Stimulated activated CD8-positive, alpha-beta memory T cell treated with anti-CD3 and anti-CD28 coated beads, Interleukin-7, amount 100 ng/mL, for 4 hours (primary cell): ENCODE measurements around the gene SFXN5.
A peak's percentile ranks its signal among the peaks of the same experiment; 100 is the strongest.
"Not testable (repeated sequence)": the region's sequence is repeated elsewhere in the genome, so short reads cannot be mapped to it uniquely, and the experiment has no call there.

Experiments
- DNase-seq, 2 donors: peaks; one replicate each; pipeline ENCODE4 v3.0.0-alpha.2; 2020; ENCODE audit warnings: low read depth in 2 of 2

The SFXN5 gene, protein sequence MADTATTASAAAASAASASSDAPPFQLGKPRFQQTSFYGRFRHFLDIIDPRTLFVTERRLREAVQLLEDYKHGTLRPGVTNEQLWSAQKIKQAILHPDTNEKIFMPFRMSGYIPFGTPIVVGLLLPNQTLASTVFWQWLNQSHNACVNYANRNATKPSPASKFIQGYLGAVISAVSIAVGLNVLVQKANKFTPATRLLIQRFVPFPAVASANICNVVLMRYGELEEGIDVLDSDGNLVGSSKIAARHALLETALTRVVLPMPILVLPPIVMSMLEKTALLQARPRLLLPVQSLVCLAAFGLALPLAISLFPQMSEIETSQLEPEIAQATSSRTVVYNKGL

DNA sequence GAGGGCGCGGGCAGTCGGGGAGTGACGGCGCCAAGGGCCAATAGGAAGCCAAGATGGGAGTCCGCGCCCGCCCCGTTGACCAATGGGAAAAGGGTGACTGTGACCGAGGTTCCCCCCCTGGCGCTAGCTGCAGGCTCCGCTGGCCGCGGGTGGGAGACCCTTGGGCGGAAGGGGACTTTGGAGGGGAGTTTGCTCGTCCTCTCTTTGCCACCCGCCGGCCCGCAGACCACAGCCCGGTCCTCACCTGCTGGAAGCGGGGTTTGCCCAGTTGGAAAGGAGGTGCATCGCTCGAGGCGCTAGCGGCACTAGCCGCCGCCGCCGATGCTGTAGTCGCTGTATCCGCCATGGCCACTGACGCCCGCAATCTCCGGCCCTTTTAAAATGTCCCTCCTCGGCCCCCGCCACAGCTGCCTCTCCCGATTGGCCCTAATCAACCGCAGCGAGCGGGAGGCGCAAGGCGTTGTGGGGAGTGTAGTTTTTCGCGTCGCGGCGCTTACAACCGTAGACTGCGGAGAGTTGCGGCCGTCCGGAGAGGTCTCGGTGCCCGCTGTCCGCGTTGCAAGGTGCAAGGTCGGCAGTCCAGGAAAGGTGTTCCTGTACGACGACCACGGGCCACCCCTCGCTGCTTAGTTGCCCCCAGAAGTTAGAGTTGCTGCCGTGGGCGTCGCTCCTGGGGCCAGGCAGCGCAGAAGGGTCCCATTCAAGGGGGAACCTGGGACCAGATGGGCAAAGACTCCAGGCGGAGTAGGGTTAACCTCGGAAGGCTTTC is at the start of gene SFXN5:
Gene SFXN5 (minus strand): TSS at position 353 of the 769 bp plus-strand sequence. CDS start 7 bp downstream, at position 346.
- DNase-seq, result peak; percentile 83 to 89

DNA sequence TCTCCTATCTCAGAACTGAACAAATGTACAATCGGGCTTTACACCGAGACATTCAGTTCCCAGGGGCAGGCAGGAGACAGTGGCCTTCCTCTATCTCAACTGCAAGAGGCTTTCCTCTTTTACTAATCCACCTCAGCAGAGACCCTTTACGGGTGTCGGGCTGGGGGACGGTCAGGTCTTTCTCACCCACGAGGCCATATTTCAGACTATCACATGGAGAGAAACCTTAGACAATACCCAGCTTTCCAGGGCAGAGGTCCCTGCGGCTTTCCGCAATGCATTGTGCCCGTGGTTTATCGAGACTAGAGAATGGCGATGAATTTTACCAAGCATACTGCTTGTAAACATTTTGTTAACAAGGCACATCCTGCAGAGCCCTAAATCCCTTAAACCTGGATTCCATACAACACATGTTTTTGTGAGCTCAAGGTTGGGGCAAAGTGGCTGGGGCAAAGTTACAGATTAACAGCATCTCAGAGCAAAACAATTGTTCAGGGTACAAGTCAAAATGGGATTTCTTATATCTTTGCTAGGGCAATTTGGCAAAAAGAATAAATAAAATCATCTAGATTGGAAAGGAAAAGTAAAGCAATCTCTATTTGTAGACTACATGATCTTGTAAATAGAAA is 48.2 kb upstream of the SFXN5 start:
- not testable (repeated sequence) for DNase-seq

DNA sequence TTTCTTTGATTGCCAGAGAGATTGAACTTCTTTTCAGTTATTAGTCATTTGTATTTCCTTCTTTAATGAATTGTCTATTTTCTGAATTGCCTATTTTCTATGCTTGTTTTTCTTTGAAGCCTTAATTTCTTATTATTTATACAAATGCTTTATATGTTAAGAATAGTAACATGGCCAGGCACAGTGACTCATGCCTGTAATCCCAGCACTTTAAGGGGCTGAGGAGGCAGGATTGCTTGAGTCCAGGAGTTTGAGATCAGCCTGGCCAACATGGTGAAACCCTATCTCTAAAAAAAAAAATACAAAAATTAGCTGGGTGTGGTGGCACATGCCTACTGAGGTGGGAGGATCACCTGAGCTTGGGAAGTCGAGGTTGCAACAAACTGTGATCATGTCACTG is 45.9 kb upstream of the SFXN5 start:
- DNase-seq, result no peak

DNA sequence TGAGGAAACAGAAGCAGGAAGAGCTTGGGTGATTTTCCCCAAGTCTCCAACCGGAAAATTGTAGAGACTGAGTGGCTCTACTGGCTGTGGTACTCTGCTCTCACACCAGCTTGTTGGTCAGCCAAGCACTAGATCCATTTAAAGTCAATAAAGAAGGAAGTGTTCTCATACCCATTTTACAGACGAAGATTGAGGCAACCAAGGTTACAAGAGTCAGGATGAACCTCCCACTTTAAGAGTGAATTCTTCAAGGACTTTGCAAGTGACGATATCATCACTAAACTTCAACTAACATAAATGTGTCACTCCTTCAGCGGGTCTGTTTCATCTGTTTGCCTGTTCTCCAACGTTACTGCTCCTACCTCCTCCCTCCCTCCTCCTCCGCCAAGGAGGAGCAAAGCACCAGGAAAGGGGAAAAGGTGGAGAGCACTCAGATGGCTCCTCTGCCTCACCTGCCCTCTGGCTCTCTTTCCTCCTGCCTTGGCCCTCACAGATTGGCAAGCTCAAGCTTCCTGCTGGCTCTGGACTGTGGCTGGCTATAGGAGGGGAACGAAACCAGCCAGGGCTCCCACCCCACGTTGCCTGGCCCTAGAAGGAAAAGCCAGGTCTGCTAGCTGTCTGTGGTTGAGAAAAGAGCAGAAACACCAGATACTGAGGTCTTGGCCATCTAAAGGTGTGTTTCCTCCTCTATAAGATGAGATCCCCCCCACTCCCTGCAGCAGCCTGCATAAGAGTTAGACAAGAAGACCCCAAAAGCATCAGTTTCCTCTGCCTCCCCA is 44.9 kb upstream of the SFXN5 start:
- no peak for DNase-seq

DNA sequence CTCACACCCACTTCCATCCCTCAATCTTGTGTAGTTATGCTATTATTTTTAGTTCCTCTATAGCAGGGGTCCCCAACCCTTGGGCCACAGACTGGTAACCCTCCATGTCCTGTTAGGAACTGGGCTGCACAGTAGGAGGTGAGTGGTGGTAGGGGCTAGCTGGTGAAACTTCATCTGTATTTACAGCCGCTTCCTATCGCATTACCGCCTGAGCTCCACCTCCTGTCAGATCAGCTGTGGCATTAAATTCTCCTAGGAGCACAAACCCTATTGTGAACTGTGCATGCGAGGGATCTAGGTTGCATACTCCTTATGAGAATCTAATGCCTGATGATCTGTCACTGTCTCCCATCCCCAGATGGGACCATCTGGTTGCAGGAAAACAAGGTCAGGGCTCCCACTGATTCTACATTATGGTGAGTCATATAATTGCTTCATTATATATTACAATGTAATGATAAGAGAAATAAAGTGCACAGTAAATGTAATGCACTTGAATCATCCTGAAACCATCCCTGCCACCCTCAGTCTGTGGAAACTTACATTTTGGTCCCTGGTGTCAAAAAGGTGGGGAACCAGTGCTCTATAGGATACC is 42.9 kb upstream of the SFXN5 start:
- no peak for DNase-seq

DNA sequence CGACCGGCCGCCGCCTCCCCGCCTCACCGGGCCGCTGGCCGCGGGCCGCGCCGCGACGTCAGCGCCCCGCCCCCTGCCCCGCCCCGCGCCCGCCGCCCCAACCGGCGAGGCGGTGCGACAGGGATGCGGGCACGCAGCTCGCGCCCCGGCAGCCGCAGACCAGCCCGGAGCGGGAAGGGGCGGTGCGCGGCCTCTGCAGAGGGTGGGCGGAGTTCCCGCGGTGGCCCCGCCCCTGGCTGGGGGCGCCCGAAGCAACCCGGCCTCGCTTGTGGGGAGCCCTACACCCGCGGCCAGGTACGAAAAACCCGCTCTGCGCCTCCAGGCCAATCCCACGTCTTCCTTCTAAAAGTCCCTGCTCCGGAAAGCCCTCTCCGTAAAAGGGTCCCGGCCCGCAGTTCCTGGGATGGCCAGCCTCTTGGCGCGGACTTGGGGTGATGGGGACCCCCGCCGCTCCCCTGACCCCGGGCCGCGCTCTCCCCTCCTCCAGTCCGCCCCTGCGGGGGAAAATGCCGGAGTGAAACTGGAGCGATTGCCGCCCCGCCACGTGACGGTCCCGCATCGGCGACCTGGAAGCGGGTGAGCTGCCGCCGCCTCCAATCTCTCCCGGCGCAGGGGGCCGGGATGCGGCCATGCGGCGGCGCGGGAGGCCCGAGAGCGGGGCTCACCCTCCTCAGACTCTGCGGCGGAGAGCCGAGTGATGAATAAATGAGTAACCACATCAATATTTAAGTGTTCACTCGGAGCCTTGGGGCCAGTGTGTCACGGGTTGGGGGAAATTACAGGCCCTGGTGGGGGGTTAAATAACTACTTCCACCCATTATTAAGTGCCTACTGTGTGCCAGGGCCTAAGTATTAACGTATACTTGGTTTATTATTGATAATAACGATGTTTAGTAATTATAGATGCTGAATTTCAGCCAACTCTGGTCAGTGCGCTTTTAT is 41.7 kb upstream of the SFXN5 start, which contains the start of gene RAB11FIP5:
Gene RAB11FIP5 (minus strand): TSS at position 36 of the 942 bp plus-strand sequence. CDS start 171 bp downstream, outside the sequence.
- DNase-seq, result peak; percentile 44 to 77

DNA sequence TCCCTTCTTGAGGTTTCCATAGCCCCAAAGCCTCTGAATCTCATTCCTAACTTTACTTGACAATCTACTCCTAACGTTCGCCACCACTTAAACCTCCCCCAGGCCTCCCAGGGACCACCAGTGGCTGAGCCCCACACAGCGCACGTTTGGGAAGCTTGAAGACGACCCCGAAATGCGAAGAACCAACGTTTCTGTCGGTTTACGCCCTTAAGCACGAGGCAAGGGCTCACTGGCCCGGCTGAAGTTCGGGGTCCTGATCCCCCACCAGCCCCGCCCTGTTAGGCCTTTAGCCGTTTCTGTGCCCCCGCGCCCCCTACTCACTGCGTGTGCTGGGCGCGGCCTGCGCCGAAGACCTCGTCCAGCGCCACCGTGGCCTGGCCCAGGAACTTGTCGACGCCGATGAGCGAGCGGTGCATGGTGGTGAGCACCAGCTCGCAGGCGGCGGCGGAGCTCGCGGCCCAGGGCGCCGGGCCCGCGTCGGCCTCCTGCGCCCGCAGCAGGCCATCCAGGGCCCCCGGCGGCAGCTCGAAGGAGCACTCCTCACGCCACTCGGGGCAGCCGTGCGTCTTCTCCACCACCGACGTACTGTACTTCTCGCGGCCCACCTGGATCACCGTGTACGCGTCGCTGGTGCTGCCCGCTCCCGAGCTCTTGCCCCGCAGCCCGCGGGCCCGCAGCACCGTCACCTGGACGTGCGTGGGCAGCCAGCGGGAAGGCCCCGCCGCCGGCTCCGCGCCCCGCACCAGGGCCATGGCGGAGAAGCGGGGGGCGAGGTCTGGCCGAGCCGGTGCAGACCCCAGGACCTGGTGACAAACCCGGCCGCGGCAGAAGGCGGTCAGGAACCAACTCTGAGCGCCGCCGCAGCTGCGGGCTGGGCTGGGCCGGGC is 40.8 kb upstream of the SFXN5 start:
- DNase-seq, result peak in 1 of 2 donors; percentile 9

DNA sequence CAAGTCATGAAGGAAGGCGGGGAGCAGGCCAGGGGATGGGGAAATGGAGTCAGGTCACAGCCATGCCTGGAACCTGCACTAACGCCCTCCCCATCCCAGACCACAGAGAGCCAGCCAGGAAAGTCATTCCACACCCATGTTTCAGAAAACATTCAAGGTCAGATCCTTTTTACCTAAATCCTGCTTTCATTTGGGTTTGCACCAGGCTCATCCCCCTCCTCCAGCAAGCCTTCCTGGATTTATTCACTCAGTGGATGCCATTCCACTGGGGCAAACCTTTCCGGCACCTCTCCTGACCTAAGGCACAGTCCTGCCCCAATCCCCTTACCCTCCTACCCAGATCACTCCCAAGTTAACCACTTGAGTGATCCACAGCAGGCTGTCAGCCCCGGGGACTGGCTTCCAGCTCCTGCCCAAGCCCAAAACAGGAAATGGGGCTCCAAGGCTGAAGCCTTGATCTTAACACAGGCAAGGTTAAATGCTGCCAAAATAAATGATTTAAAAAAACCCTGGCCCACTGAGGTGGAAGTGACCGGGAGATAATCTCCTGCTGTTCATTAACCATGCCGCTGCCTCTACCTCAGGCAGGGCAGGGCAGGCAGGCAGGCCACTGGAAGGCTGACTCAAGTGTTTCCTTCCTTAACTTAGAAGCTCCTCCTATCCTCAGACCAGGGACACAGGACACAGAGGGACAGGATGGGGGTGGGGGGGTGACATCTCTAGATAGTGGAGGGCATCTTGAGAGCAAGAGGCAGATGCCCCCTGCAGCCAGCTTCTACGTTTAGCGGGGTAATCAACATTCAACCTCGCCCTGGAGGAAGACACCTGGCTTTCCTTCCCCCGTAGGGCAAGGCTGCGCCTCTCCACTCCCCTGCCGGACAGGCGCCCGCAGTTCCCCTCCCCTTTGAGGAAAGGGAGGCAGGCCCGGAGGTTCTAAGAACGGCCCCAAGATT is 39.8 kb upstream of the SFXN5 start:
- DNase-seq, result no peak

DNA sequence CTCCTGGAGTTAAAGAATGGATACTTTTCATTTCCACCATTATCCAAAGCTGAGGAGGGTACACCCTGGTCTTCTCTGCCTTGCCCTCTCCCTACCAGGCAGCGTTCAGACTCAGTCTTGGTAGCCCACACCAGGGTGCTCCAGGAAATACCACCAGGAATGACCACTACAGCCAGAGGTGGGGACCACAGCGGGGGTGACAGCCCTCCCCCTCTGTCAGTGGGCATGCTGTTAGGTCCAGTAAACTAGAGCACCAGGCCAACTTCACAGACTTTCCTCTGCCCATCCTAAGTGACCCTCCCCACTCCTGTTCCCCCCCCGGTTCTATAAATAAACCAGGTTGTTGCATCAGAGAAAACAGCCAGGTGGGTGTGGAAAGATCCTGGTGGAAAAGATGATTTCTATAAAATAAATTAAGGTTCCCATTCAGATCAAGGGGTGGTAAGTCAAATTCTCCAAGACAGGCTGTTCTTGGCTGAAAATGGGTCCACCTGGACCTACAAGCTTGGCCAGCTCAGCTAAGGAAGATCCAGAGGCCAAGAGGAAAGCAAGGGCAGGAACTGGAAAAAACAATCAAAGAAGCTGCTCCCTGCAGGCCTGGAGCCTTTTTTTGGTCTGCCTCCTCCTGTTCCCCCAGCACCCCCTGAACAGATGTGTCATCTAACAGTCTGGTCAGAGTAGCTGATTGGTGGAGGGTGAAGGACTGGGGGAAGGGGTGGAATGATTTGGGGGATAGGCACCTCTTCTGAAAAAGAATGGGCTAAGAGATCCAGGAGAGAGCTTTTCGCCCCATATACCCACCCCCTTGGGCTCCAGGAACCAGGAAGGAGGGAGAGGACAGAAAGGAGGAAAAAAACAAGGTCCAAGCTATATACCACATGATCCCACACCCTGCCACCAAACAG is 38.9 kb upstream of the SFXN5 start:
- DNase-seq, result no peak

DNA sequence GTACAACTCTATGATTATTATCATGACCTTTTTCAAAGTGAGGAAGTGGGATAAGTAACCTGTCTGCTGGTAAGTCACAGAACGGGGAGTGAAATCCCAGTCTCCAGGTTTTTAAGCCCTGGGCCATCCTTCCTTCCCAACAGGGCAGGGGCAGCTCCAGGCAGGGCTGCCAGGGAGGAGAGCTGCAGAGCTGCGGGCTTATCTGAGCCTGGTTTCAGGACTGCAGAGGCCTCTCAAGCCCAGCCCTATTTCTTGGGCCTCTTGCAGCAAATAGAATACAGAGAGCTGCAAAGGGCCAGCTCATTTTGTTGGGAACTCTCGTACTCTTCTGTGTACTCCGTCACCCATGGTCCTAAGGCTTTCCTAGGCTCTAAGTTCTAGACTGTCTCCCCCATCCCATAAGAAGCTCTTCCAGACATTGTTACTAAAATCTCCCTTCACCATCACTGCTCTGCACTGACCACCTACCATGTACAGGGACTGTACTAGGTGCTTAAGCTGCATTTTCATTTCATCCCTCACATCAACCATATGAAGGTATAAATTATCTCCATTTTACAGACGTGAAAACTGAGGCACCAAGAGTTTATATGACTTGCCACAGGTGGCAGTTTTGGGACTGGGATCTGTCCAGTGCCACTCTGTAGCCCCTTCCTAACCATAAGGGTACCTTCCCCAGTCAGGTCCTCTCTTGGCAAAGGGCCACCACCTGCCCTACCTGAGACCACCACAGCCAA is 38.1 kb upstream of the SFXN5 start:
- no peak for DNase-seq

DNA sequence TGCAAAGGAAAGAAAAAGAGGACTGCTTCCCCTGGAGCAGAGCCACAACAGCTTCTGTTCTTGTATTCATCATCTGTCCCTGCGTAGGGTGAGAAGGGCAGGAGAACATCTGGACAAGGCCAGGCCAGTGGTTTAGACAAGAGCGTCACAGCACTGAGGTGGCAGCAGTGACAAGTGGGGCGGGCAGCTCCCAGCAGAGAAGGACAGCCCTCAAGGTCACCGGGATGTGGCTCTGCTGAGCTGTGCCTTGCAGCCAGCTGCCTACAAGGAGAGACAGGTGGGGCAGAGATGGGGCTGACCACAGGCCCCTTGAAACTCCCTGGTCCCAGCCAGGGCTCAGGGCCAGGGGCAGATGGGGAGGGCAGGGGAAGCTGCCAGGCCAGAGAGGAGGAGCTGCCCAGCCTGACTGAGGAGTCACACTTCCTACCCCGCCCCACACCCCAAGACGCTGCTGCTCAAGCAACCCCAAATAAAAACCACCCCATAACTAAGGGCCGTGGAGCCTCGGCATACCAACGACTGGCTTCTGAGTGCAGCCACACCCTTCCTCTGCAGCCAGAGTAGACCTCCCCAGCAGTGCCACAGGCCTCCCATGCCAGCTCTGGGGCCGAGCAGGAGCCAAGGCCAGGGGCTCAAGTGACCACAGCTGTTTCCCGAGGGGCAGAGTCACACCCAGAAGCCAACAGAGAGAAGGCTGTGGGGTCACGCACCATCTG is 35.9 kb upstream of the SFXN5 start:
- no peak for DNase-seq

DNA sequence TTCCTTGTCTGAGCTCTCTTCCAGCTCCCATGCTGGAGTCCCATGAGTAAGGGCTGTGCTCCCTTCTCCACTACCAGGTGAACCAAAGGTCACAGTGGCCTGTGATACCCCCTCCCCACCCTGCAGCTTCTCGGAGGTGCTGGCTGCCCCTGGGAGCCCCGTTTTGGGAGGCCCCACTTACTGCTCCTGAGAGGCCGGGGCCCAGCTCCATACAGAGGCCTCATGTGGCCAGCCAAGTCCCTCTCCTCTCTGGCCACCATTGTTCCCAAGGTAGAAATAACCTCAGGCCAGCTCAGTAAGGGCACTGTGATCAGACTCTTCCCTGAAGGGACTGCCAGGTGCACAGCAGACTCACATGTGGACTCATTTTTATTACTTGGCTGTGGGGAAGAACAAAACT is 35.3 kb upstream of the SFXN5 start:
- no peak for DNase-seq

DNA sequence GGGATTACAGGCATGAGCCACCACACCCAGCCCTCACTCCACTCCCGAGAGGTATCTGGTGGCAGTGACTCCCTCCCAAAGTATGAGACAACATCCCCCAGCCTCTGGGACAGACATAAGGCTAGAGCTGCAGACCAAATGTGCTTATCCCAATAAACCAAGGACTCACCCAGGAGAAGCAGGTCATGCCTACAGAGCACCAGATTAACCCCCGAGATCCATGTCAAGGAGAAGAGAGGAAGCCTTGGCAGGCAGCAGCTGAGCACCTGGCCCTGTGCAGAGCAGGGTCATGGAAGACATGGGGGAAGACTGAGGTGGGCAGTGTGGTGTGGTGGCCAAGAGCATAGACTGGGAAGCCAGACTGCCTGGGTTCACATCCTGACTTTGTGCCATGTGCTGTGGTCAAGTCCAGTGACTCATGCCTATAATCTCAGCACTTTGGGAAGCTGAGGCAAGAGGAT is 34.0 kb upstream of the SFXN5 start:
- DNase-seq, result no peak

DNA sequence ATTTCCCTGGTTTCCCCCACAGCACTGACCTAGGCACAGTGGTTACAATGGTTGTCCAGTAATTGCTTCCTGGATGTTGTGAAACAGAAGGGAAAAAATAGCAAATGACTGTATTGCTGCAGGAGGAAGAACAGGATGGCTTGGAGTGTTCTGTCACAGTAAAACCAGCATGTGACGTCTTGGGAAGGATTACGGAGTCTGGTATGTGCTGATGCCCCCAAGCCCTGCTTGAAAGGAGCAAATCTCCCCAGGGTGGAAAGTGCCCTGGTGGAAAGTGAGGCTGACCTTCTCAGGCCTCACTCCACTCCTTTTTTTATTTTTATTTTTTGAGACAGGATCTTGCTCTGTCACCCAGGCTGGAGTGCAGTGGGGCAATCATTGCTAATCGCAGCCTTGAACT is 33.4 kb upstream of the SFXN5 start:
- no peak for DNase-seq

DNA sequence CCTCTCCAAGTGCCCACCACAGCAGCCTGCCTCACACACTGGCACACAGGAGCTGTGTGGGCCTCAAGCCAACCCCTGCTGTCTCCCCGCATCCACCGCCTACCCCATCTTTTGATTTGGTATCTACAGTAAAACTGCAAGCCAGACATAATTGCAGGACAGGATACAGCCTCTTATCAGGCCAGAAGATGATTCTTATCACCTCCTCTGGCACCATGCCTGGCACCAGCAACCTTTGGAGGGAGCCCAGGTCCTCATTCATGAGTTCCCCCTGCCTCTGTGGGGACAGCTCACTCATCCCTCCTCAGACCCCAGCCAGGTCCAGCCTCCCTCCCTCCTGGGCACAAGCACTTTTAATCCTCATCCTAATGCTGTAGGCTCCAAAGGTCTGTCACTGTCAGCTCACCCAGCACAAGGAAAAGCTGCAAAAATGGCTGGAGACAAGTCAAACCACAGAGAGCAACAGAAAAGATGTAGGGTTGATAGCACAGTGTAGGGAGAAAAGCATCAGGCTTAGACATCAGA is 31.6 kb upstream of the SFXN5 start:
- no peak for DNase-seq
